ACHN (cell line): ENCODE data around the gene ZNF277.

ENCODE experiments used
- DNase-seq: peaks from one replicate; pipeline ENCODE4 v3.0.0-alpha.2; 2015
- in situ Hi-C: cut with HindIII; loops from 2 replicates; pipeline ENCODE4 v1.10.0; 2017; ENCODE audit warnings: low sequenced_read_pairs, low pct_ligation_motif_present, low pct_unique_long_range_greater_than_20kb

The ZNF277 gene

GRCh38 chr7:112267944-112268691 lies 61.6 kb downstream of the ZNF277 start:
- in situ Hi-C loops = no loop called here
- no peak for DNase-seq

GRCh38 chr7:112271162-112271561 lies 64.7 kb downstream of the ZNF277 start:
- in situ Hi-C loops = no loop called here
- DNase-seq = no peak

DNA sequence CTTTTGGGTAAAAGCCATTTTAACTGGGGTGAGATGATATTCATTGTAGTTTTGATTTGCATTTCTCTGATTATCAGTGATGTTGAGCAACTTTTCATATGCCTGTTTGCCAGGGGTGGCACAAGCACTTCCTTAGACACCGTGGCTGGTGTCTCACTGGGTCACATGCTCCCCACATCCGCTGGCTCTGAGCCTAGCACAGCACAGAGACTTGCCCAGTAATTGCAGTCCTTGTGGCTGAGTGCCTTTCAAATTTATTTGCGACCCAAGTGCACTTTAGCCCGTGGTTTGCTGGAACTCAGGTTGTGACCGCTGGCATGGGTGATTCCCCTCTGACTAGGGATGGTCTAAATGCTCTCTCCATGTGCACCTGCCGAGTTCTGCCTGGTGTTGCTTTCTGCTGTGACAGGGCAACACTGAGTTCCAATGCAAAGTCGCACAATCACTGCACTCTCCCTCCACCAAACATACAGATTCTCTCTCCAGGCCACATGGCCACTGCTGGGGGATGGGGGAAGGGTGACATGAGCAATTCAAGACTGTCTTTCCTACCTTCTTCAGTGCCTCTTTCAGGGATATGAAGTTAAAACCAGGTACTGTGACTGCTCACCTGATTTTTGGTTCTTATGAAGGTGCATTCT lies 66.5 kb downstream of the ZNF277 start:
- in situ Hi-C loops = no loop called here
- DNase-seq = no peak

DNA sequence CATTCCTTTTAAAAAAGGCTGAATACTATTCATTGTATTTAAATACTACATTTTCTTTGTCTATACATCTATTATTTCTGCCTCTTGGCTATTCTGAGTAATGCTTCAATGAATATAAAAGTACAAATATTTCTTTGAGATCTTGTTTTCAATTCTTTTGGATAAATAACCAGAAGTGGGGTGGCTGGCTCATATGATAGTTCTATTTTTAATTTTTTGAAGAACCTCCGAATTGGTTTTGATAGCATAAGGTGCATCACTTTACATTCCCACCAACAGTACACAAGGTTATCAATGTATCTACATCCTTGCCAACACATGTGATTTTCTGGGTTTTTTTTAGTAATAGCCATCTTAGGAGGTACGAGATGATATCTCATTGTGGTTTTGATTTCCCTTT lies 72.5 kb downstream of the ZNF277 start:
- in situ Hi-C loops = no loop called here
- DNase-seq = no peak

GRCh38 chr7:112280267-112280666 lies 73.8 kb downstream of the ZNF277 start:
- in situ Hi-C loops = no loop called here

GRCh38 chr7:112282476-112283188 lies 76.1 kb downstream of the ZNF277 start:
- no peak for DNase-seq
- in situ Hi-C loops = no loop called here

More at GRCh38 chr7:112280267-112280666, 73.8 kb downstream of the ZNF277 start:
- no peak for DNase-seq

DNA sequence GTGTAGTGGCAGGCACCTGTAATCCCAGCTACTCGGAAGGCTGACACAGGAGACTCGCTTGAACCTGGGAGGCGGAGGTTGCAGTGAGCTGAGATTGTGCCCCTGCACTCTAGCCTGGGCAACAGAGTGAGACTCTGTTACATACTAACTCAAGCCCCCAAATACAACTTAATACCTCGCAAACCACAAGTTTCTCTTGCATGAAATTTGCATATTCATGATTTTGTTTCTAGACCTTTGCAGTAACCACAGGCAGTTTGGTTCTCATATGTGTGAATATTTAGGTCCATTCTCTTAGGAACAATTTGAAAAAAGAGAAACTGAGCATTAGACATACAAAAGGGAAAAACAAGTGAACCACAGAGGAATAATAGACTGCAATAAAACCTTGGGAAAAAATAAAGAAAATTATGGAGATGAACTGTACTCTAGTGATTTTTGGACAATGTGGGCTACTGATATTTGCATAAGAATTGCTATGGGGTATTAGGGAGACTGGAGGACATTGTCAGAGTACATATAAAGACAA lies 77.0 kb downstream of the ZNF277 start:
- DNase-seq = no peak
- in situ Hi-C loops = no loop called here

- DNase-seq = no peak
- in situ Hi-C loops = no loop called here
These were observed 80.0 kb downstream of the ZNF277 start for GRCh38 chr7:112286250-112287086.

GRCh38 chr7:112288301-112288700 lies 81.8 kb downstream of the ZNF277 start:
- no peak for DNase-seq
- in situ Hi-C loops = no loop called here

GRCh38 chr7:112290065-112290464 lies 83.6 kb downstream of the ZNF277 start:
- DNase-seq = peak; percentile 62

DNA sequence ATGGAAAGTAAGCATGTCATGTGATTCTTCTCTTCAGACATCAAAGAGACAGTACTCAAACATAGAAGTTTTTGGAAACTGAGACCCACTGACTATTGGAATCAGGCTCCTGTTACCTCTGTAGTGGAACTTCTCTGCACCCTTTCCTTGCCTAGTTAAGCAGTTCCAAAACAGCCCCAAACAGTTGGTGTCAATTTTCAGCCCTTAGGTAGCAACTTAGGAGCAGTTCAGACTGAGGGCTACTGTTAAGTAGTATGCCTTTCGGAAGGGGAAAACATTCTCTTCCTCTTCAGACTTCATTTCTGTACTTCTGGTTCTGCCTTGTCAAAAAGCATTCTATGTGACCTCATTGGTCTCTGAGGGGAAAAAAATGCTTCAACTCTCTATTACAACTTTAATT lies 85.7 kb downstream of the ZNF277 start:
- no peak for DNase-seq
- in situ Hi-C loops = no loop called here

More at GRCh38 chr7:112290065-112290464, 83.6 kb downstream of the ZNF277 start:
- in situ Hi-C loops = no loop called here

DNA sequence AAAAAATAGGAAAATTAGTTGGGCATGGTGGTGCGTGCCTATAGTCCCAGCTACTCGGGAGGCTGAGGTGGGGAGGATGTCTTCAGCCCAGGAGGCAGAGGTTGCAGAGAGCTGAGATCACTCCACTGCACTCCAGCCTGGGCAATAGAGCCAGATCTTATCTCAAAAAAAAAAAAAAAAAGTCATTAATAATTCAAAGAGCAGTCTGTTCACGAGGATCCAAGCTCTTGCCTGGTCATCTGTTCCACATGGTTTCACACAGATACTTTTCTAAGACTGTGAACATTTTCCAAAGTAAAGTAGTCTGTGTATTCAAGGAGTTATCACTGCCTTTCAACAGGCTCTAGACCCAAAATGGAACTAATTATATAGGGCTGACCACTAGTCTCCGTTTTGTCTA lies 86.9 kb downstream of the ZNF277 start:
- DNase-seq = no peak
- in situ Hi-C loops = no loop called here

DNA sequence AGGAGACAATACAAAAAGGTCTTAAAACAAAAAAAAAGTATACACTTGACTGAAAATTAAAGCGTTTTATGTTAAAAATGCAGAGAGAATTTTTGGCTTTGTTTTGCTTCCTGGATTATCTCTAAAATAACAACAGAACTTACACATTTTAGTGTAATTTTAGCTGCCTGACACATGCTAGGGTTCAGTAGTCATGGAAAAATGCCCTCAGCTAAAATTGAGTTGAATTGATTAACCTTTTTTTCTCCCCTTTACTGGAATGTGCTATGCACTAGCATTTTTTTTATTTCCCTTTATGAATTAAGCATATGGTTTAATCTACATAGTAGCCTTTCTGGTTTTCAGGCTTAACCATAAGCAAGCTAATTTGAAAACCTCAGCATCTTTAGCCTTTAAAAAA lies 89.9 kb downstream of the ZNF277 start:
- in situ Hi-C loops = no loop called here
- DNase-seq = no peak

DNA sequence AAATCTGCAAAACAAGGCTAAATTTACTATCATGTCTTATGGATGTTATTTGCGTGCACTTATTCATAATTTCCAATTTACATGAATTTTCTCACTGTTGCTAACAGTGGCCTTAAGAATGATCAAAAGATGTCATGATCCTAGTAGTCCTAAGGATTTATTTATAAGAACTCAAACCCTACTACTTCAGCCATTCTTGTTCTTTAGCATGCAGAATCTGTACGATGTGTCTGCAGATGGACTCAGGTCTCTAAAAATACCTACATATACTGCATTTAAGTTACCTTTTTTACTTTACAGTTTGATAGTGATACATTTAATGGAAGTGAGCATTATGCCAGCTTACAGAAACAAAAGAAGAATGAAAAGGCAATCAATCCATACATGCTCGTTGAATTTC lies 91.2 kb downstream of the ZNF277 start:
- in situ Hi-C loops = no loop called here
- no peak for DNase-seq

DNA sequence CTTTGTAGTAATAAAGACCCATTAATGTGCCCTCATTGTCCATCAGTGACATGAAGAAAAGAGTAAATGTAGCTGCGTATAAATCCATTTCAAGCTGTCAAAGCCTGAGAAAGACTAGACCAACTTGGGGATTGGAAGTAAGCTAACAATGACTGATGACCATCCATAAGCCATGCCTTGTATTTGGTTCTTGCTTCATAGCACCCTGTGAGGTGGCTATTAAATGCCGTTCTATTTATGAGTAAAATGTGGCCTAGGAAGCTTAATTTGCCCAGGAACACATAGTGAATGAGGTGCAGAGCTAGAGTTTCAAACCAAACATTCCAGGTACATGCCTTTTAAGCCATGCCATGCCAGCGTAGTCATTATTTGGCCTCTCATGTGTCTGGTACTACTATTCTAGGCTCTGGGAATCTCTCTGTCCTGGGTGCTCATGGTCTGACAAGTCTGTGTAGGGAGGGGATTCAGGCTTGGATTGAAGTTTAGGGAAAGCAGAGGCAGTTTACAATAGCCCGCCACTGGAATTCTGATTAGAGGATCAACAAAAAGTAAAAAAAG lies 92.1 kb downstream of the ZNF277 start:
- no peak for DNase-seq
- in situ Hi-C loops = no loop called here

DNA sequence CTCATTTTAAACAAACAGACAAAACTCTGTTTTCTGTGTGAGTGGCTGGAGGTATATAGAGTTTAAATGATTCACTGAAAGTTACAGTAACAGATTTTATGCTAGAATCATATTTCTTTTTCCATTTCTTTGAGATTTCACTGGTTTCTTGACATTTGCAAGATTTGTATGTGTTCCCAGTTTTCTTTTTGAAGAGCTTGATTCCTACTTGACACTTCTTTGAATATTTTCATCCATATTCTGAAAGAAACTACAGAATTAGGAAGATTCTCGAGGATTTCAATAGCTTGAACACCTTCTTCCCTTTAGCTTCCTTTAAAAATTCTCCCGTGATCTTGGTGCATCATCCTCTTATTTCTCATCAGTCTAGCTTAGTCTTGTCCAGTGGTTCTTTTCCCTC lies 93.6 kb downstream of the ZNF277 start:
- in situ Hi-C loops = no loop called here
- no peak for DNase-seq

- in situ Hi-C loops = no loop called here
- DNase-seq = no peak
These were observed 94.4 kb downstream of the ZNF277 start for GRCh38 chr7:112300831-112301407.

DNA sequence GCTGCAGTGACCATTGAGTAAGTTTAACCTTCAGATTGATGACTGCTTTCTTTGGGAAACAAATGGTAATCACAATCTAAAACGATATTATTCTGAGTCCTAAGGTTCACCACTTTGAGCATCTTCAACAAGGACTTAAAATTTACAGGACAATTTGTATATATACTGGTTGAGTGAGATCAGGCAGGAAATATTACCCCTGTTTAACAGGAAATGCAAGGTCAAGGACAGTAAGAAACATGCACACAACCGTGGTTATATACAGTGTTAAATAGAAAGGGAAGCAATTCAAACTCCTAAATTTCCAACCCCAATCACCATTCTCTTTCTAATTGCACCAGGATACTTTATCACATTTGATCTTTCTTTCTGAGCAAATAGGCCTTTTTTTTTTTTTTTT lies 96.1 kb downstream of the ZNF277 start:
- no peak for DNase-seq
- in situ Hi-C loops = no loop called here
